Esophagus muscularis mucosa (tissue), 4 donors: ENCODE data around the gene FBN1.

Experiments used
- CTCF ChIP-seq, 3 experiments: fragments of 200-600 bp in 2 of 3; fragments of 450-650 bp in 1 of 3; sonication (generic) in 2 of 3; IDR thresholded peaks; one replicate each; pipeline ENCODE4 v1.5.1; 2017 to 2019; ENCODE audit warnings: antibody characterized with exemption in 3 of 3, mild to moderate bottlenecking in 2 of 3, moderate library complexity in 1 of 3
- EP300 ChIP-seq: sonication (generic); formaldehyde crosslinking; IDR thresholded peaks from one replicate; pipeline ENCODE4 v1.6.1; 2017; ENCODE audit warnings: antibody characterized with exemption
- POLR2A ChIP-seq: fragments of 450-650 bp; IDR thresholded peaks from one replicate; pipeline ENCODE4 v1.6.1; 2017; ENCODE audit warnings: antibody characterized with exemption, moderate library complexity, mild to moderate bottlenecking, low read depth
- POLR2AphosphoS5 ChIP-seq, 2 donors: sonication (generic); formaldehyde crosslinking; IDR thresholded peaks; one replicate each; pipeline ENCODE4 v1.6.1; 2017; ENCODE audit warnings: antibody characterized with exemption in 2 of 2

- no peak for TF ChIP-seq CTCF (IDR thresholded peaks at IDR 0.05)
- no peak for TF ChIP-seq POLR2AphosphoS5 (IDR thresholded peaks at IDR 0.05)
- TF ChIP-seq EP300 = no peak
- TF ChIP-seq POLR2A = no peak
These were observed 11.4 kb downstream of the FBN1 start for GRCh38 chr15:48634096-48634495.
